GM18867 (cell line): ENCODE measurements around the gene PNLIP.

Source experiments
- ATAC-seq: cut with Tn5 transposase; IDR thresholded peaks from one replicate; pipeline ENCODE4 v1.9.1; 2021; ENCODE audit warnings: mild to moderate bottlenecking, moderate library complexity; ENCODE audit not compliant: unreplicated experiment

Gene PNLIP

GRCh38 chr10:116613471-116613870 is 67.7 kb downstream of the PNLIP start:
- ATAC-seq: no peak

DNA sequence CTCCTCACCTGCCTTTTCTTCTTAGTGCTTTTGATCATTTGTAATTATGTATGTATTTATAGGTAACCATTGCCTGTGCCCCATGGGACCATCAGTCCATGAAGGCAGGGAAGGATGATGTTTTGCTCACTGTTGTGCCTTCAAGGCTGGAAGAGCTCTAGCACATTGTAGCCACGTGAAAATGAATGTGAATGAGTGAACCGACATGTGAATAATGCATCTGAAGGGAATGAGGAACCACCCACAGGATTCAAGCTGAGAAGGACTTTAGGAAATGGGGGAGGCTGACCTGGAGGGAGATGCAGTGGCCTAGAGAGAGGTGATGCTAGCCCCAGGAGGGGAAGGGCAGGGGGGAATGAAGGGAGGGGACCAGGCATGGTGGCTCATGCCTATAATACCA is 69.1 kb downstream of the PNLIP start:
- no peak for ATAC-seq

DNA sequence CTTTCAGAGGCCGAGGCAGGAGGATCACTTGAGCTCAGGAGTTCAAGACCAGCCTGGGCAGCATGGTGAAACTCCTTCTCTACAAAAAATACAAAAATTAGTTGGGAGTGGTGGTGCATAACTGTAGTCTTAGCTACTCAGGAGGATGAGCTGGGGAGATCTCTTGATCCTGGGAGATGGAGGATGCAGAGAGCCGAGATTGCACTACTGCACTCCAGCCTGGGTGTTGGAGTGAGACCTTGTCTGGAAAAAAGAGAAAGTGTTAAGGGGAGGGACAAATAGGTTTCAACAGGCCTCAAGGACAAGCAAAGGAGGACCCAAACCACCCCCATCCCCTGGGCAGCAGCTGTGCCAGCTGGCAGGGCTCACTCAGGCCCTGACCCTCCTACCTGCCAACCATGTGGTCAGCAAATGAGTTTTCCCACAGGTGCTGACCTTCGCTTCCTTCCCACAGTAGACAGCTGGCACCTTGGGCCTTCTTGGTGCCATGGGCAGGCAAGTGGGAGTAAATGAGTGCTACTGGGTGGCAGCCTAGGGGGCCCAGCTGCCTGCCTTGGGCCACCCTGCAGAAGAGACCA is 69.6 kb downstream of the PNLIP start:
- ATAC-seq: no peak
